HCT116 (cell line): ENCODE measurements around the gene THRB. TPM values are rescaled to one million over a fixed set of nuclear protein-coding genes. Genes with fewer than 3 reads are reported as not detected.
A peak's percentile ranks its signal among the peaks of the same experiment; 100 is the strongest.

Experiments
- ATAC-seq: fragments of 200-7000 bp; cut with Tn5 transposase; 2 replicates; pipeline ENCODE4 v1.9.1; 2020; ENCODE audit warnings: mild to moderate bottlenecking, moderate library complexity
- BruUV-seq: library from RNA; stranded (reverse); fragments of 400-500 nt; replicated peaks from 2 replicates; lab custom pipeline; 2021; lab: Mats Ljungman, UMichigan
- CTCF ChIA-PET: fragments of 300-600 bp; sonication (Branson Sonifier 250); formaldehyde crosslinking; loops from one replicate; lab custom pipeline; 2021; ENCODE audit warnings: antibody characterized with exemption; lab: Charles Lee
- POLR2A ChIA-PET: fragments of 300-600, 350-600 bp; sonication (Branson Sonifier 250); formaldehyde crosslinking; loops from one replicate; lab custom pipeline; 2021; ENCODE audit warnings: antibody characterized with exemption; lab: Charles Lee
- RAD21 ChIA-PET, 2 experiments: fragments of 300-600 bp; sonication (Branson Sonifier 250); formaldehyde crosslinking; loops; one replicate each; lab custom pipeline; 2023; ENCODE audit warnings: low total read pairs in 2 of 2; ENCODE audit not compliant: uncharacterized antibody in 2 of 2, unreplicated experiment in 2 of 2, low non-redundant PET in 1 of 2; lab: Charles Lee
- DNase-seq: peaks from one replicate; pipeline ENCODE4 v3.0.0-alpha.2; 2010; ENCODE audit warnings: low read depth, low spot score
- H2AFZ ChIP-seq: fragments of 200-600 bp; shearing (Covaris generic), sonication (generic); 2 replicates; pipeline ENCODE4 v1.6.1; 2017; ENCODE audit warnings: low read depth, mixed run types, mixed read lengths, antibody characterized with exemption, low read length; ENCODE audit not compliant: poor library complexity, severe bottlenecking
- H3K27ac ChIP-seq: 2 replicates; pipeline ENCODE4 v1.5.1; 2012; ENCODE audit warnings: low read depth, low read length
- H3K27me3 ChIP-seq: fragments of 200-600 bp; sonication (generic); 2 replicates; pipeline ENCODE4 v1.6.1; 2016; ENCODE audit warnings: mixed run types, low read length, mixed read lengths; ENCODE audit not compliant: insufficient read depth
- H3K36me3 ChIP-seq, 2 experiments: fragments of 200-500 bp in 1 of 2; fragments of 200-600 bp in 1 of 2; sonication (Bioruptor generic) in 1 of 2; sonication (generic) in 1 of 2; 2 replicates each; pipeline versions ENCODE4 v1.5.1 to v1.6.1; 2014 to 2016; ENCODE audit warnings: low read length in 2 of 2, inconsistent platforms in 1 of 2, mixed read lengths in 1 of 2, mixed run types in 1 of 2; ENCODE audit not compliant: insufficient read depth in 2 of 2, control insufficient read depth in 1 of 2
- H3K4me1 ChIP-seq, 2 experiments: fragments of 200-600 bp in 1 of 2; sonication (generic) in 1 of 2; 2 replicates each; pipeline versions ENCODE4 v1.5.1 to v1.6.1; 2012 to 2017; ENCODE audit warnings: low read length in 2 of 2, inconsistent platforms in 1 of 2, mild to moderate bottlenecking in 1 of 2, mixed read lengths in 1 of 2, mixed run types in 1 of 2, moderate library complexity in 1 of 2; ENCODE audit not compliant: insufficient read depth in 2 of 2, control insufficient read depth in 1 of 2
- H3K4me2 ChIP-seq: fragments of 200-600 bp; sonication (generic); 2 replicates; pipeline ENCODE4 v1.6.1; 2017; ENCODE audit warnings: mixed run types, low read length, mixed read lengths
- H3K4me3 ChIP-seq, 2 experiments: fragments of 200-600 bp in 1 of 2; sonication (generic) in 1 of 2; replicated peaks in 1 of 2; 2 replicates each; pipeline ENCODE4 v1.5.1; 2011 to 2016; ENCODE audit warnings: low read length in 2 of 2, control low read depth in 1 of 2, low read depth in 1 of 2, mild to moderate bottlenecking in 1 of 2, mixed read lengths in 1 of 2, mixed run types in 1 of 2
- H3K79me2 ChIP-seq: fragments of 200-600 bp; sonication (generic); 2 replicates; pipeline ENCODE4 v1.6.1; 2017; ENCODE audit warnings: mild to moderate bottlenecking, mixed run types, low read length, moderate library complexity, mixed read lengths; ENCODE audit not compliant: insufficient read depth
- H3K9ac ChIP-seq: fragments of 200-600 bp; sonication (generic); 2 replicates; pipeline ENCODE4 v1.6.1; 2016; ENCODE audit warnings: low read length, mixed read lengths
- H3K9me2 ChIP-seq: fragments of 200-600 bp; sonication (generic), shearing (Covaris generic); 2 replicates; pipeline ENCODE4 v1.6.1; 2017; ENCODE audit warnings: mixed run types, mild to moderate bottlenecking, moderate library complexity; ENCODE audit not compliant: insufficient read depth
- H3K9me3 ChIP-seq, 2 experiments: fragments of 200-500 bp in 1 of 2; fragments of 200-600 bp in 1 of 2; sonication (Bioruptor generic) in 1 of 2; sonication (generic) in 1 of 2; 2 replicates each; pipeline ENCODE4 v1.6.1; 2014 to 2017; ENCODE audit warnings: low read length in 2 of 2, mixed read lengths in 2 of 2, inconsistent platforms in 1 of 2, low read depth in 1 of 2, mild to moderate bottlenecking in 1 of 2, mixed run types in 1 of 2, moderate library complexity in 1 of 2; ENCODE audit not compliant: control insufficient read depth in 1 of 2, insufficient read depth in 1 of 2
- H4K20me1 ChIP-seq: fragments of 200-600 bp; sonication (generic), shearing (Covaris generic); 2 replicates; pipeline ENCODE4 v1.6.1; 2017; ENCODE audit warnings: mixed run types, mild to moderate bottlenecking, moderate library complexity; ENCODE audit not compliant: insufficient read depth
- CTCF ChIP-seq, 3 experiments: fragments of 200-600 bp in 1 of 3; sonication (generic) in 1 of 3; IDR thresholded peaks in 2 of 3; conservative IDR thresholded peaks in 1 of 3; 2 replicates each; pipeline ENCODE4 v1.5.1; 2012 to 2017; ENCODE audit warnings: low read depth in 2 of 3, low read length in 2 of 3, antibody characterized with exemption in 1 of 3, borderline replicate concordance in 1 of 3, control low read depth in 1 of 3, mild to moderate bottlenecking in 1 of 3, mixed read lengths in 1 of 3, mixed run types in 1 of 3, moderate library complexity in 1 of 3; ENCODE audit not compliant: insufficient read depth in 1 of 3
- ELF1 ChIP-seq: IDR thresholded peaks from 2 replicates; pipeline ENCODE4 v1.6.1; 2012; ENCODE audit warnings: low read depth, borderline replicate concordance
- EZH2 ChIP-seq: fragments of 200-600 bp; sonication (generic); IDR thresholded peaks from 2 replicates; pipeline ENCODE4 v1.6.1; 2017; ENCODE audit warnings: antibody characterized with exemption, mixed run types
- EZH2phosphoT487 ChIP-seq: fragments of 200-600 bp; IDR thresholded peaks from 2 replicates; pipeline ENCODE4 v1.6.1; 2018; ENCODE audit warnings: antibody characterized with exemption, borderline replicate concordance
- JUND ChIP-seq: IDR thresholded peaks from 2 replicates; pipeline ENCODE4 v1.6.1; 2012
- MAX ChIP-seq: IDR thresholded peaks from 2 replicates; pipeline ENCODE4 v1.6.1; 2012
- POLR2AphosphoS5 ChIP-seq: IDR thresholded peaks from 2 replicates; pipeline ENCODE4 v1.6.1; 2011; ENCODE audit warnings: mild to moderate bottlenecking, low read depth, low read length, moderate library complexity
- RAD21 ChIP-seq: IDR thresholded peaks from 2 replicates; pipeline ENCODE4 v1.6.1; 2012; ENCODE audit warnings: low read depth, mild to moderate bottlenecking
- SIN3A ChIP-seq: IDR thresholded peaks from 2 replicates; pipeline ENCODE4 v1.6.1; 2012; ENCODE audit warnings: low read depth
- SRF ChIP-seq: IDR thresholded peaks from 2 replicates; pipeline ENCODE4 v1.6.1; 2012; ENCODE audit warnings: low read depth
- TCF7L2 ChIP-seq: IDR thresholded peaks from 2 replicates; pipeline ENCODE4 v1.7.0; 2011; ENCODE audit warnings: borderline replicate concordance, inconsistent platforms; ENCODE audit not compliant: insufficient read depth, insufficient read length; ENCODE audit errors: extremely low read depth
- intact Hi-C: fragments of 100-400 bp; cut with micrococcal nuclease; formaldehyde crosslinking; loops from 2 replicates; pipeline ENCODE4 v1.10.0; 2022
- total RNA-seq: library from RNA; stranded (reverse); gene quantifications from one replicate; pipeline ENCODE4 v1.2.1, GENCODE V29; 2021; ENCODE audit not compliant: unreplicated experiment
- TF ChIP-seq, protein P1 (sequence below): IDR thresholded peaks from 2 replicates; pipeline ENCODE4 v1.6.1; 2011; ENCODE audit warnings: mild to moderate bottlenecking, low read length, moderate library complexity; ENCODE audit not compliant: insufficient replicate concordance; ENCODE audit errors: extremely low read depth

Gene THRB
- total RNA-seq, 1 experiment from 2014 or later: 2.5 TPM

DNA sequence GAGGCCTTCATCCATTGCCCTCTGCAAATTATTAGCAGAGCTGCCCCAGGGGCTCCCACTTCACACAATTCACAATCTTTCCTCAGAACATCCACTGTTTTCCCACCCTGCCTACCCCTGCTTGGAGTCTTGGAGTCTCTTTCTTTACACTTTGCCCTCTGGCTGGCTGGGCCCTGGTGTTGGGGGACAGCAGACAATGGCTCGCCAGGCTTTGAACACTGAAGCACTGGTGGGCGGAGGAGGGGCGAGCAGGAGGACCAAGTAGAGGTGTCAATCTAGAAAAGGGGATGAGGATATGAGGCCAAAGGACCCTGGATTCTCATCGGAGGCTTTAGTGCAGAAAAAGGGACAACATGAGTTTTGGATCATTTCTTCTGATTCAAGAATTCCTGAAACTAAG lies 337.5 kb downstream of the THRB start:
- ATAC-seq (no peak), DNase-seq (no peak)
- H2AFZ ChIP-seq: no peak overlapping the region
- no peaks in the 10 kb centered on the region for H3K27me3 ChIP-seq
- H3K4me2 ChIP-seq: peak overlapping the region; percentile 50
- H3K79me2 ChIP-seq: no peaks in the 10 kb centered on the region
- no peak overlapping the region; the same call in 1 of the 2 replicates for H3K27ac ChIP-seq
- CTCF ChIA-PET: no interaction called here
- no peak overlapping the region for H3K9ac ChIP-seq
- BruUV-seq: no TSS peak
- intact Hi-C loops: no loop called here
- TF ChIP-seq ELF1 (no peak), POLR2AphosphoS5 (no peak), CTCF (IDR thresholded peaks at IDR 0.05 in 2 of 3, conservative IDR thresholded peaks at IDR 0.05 in 1 of 3; ENCODE audit: borderline replicate concordance in 1 of 3, insufficient read depth in 1 of 3, low read depth in 2 of 3, low read length in 2 of 3) (no peak)
- TF ChIP-seq, all 23 proteins: peak for 0
- H4K20me1 ChIP-seq: no peaks in the 10 kb centered on the region
- 0 out of 2 replicates have a peak, but pooled peaks cover 5% of the 10 kb centered on the region for H3K9me2 ChIP-seq
- peaks cover 3 to 46% of the 10 kb centered on the region in 2 experiments for H3K4me1 ChIP-seq
- no peaks in the 10 kb centered on the region for H3K9me3 ChIP-seq
- no peak overlapping the region for H3K4me3 ChIP-seq
- ChIA-PET RAD21 (no interaction called here), POLR2A (no interaction called here)
- H3K36me3 ChIP-seq: no peaks in the 10 kb centered on the region

GRCh38 chr3:24156466-24156865 lies 338.2 kb downstream of the THRB start:
- H3K27ac ChIP-seq: no peak overlapping the region; the same call in 1 of the 2 replicates
- H3K9ac ChIP-seq: no peak overlapping the region
- no peaks in the 10 kb centered on the region for H3K79me2 ChIP-seq
- CTCF ChIA-PET: interaction anchor here (0.7 kb wide), 1 partner anchor 9 kb away, joined by 3 read pairs; no protein-coding TSS in a partner anchor
- RAD21 ChIA-PET: no interaction called here
- intact Hi-C loops: no loop called here
- no peak overlapping the region for H2AFZ ChIP-seq
- peaks cover 3 to 46% of the 10 kb centered on the region in 2 experiments for H3K4me1 ChIP-seq
- ATAC-seq: peak; percentile 92
- H3K27me3 ChIP-seq: no peaks in the 10 kb centered on the region
- DNase-seq: peak; percentile 49
- POLR2A ChIA-PET: no interaction called here
- H3K9me2 ChIP-seq: 0 out of 2 replicates have a peak, but pooled peaks cover 5% of the 10 kb centered on the region
- no peaks in the 10 kb centered on the region for H3K36me3 ChIP-seq
- no TSS peak for BruUV-seq
- H3K9me3 ChIP-seq: no peaks in the 10 kb centered on the region
- H3K4me2 ChIP-seq: peak overlapping the region; percentile 50
- no peak overlapping the region for H3K4me3 ChIP-seq
- no peaks in the 10 kb centered on the region for H4K20me1 ChIP-seq
- TF ChIP-seq SIN3A (no peak; the same call in 1 of the 2 replicates), TCF7L2 (no peak), JUND (peak; percentile 60), ELF1 (no peak), CTCF (IDR thresholded peaks at IDR 0.05 in 2 of 3, conservative IDR thresholded peaks at IDR 0.05 in 1 of 3; ENCODE audit: borderline replicate concordance in 1 of 3, insufficient read depth in 1 of 3, low read depth in 2 of 3, low read length in 2 of 3) (no peak), SRF (0 out of 2 replicates have a peak, but pooled peaks have one; percentile 33), RAD21 (no peak), EZH2phosphoT487 (no peak), MAX (peak; percentile 37; the same call in 1 of the 2 replicates), EZH2 (no peak)
- TF ChIP-seq, protein P1, sequence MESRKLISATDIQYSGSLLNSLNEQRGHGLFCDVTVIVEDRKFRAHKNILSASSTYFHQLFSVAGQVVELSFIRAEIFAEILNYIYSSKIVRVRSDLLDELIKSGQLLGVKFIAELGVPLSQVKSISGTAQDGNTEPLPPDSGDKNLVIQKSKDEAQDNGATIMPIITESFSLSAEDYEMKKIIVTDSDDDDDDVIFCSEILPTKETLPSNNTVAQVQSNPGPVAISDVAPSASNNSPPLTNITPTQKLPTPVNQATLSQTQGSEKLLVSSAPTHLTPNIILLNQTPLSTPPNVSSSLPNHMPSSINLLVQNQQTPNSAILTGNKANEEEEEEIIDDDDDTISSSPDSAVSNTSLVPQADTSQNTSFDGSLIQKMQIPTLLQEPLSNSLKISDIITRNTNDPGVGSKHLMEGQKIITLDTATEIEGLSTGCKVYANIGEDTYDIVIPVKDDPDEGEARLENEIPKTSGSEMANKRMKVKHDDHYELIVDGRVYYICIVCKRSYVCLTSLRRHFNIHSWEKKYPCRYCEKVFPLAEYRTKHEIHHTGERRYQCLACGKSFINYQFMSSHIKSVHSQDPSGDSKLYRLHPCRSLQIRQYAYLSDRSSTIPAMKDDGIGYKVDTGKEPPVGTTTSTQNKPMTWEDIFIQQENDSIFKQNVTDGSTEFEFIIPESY: no peak
